ENCODE results near the gene RXFP3. TPM values are rescaled to one million over a fixed set of nuclear protein-coding genes. Genes with fewer than 3 reads are reported as not detected.

Gene RXFP3
- total RNA-seq, 1 experiment from 2014 or later: not detected

DNA sequence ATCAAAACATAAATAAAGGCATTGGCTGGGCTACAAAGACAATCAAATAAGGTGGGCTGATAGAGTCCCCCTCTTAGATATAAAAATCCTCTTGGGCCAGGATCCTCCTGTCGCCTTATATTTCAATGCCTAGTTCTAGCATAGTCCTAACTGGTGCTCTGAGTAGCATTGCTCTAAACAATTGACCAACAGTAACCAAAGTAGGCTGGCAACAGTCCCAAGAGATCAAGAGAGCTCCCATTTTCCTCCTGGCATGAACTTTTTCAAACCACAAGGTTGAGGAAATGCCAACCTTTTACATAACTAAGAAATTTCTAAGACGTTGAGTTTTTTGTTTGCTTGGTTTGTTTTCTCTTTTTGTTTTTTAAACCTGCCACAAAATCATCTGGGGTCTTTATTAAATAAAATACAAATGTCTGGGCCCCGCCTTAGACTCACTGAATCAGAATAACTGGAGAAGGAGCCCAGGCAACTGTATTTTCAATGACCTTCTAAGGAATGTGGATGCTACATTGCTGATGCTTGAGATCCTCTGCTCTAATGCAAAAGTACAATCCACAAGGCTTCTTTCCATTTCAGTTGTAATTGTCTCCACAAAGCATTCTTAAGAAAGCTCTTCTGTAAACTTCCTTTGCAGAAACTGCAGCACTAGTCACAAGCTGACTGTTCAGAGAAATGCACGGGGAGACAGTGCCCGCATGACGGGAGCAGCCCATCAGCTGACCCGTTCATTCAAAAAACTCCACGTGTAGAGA is 45.4 kb downstream of the RXFP3 start:
- H3K27ac ChIP-seq: no peak overlapping the region
- no peaks in the 10 kb centered on the region for H3K9me3 ChIP-seq (replicated peaks)
- no peak overlapping the region for H3K4me3 ChIP-seq
- DNase-seq: no peak
- no peaks in the 10 kb centered on the region for H3K4me1 ChIP-seq
- H3K27me3 ChIP-seq: 0 out of 2 replicates have a peak, but pooled peaks cover 5% of the 10 kb centered on the region
- H3K36me3 ChIP-seq: no peaks in the 10 kb centered on the region

DNA sequence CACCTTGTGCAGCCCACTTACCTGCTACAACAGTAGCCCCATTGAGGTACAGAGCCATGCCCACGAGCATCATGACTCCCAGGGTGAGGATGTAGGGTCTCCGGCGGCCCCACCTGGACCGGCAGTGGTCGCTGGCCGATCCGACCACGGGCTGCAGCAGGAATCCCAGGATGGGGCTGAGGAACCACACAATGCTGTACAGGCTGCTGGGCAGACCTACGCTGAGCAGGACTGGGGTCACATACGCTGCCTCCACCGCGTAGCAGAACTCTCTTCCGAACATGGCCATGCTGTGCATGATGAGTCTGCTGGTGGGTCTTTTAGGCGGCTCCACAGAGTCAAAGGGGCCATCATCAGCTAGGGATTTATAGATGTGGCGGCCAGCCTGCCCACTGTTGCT is 48.0 kb downstream of the RXFP3 start:
- H3K36me3 ChIP-seq: peaks cover 3% of the 10 kb centered on the region
- no peak overlapping the region for H3K4me3 ChIP-seq
- H3K9me3 ChIP-seq (replicated peaks): no peaks in the 10 kb centered on the region
- H3K4me1 ChIP-seq: no peaks in the 10 kb centered on the region
- no peak overlapping the region for H3K27ac ChIP-seq
- DNase-seq: no peak
- 0 out of 2 replicates have a peak, but pooled peaks cover 3% of the 10 kb centered on the region for H3K27me3 ChIP-seq

DNA sequence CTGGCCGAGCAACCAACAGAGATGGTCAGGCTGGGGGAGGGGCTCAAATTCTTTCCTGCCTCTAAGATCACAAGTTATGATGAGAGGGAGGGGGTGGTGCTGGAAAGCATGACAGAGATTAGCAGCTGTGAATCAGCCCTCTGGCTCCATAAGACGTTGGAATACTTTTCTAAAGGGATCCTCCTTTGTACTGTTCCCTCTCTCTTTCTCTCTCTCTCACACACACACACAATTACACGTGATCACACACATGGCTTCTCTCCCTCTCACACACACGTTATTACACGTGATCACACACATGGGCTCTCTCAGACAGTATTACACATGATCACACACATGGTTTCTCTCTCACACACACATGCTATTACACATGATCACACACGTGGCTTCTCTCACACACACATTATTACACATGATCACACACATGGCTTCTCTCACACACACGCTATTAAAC is 48.5 kb downstream of the RXFP3 start, which contains the start of gene SLC45A2:
TSS of gene SLC45A2 (minus strand) at position 23 of the 454 bp plus-strand sequence. CDS start 110 bp downstream, outside the sequence.
- H3K36me3 ChIP-seq: peaks cover 3% of the 10 kb centered on the region
- peak in 1 of 2 experiments; percentile 26 for DNase-seq
- no peak within 1 kb of the TSS for H3K4me3 ChIP-seq
- H3K9me3 ChIP-seq (replicated peaks): no peaks in the 10 kb centered on the region
- no peaks in the 10 kb centered on the region for H3K27me3 ChIP-seq
- H3K27ac ChIP-seq: no peak within 1 kb of the TSS
- no peaks in the 10 kb centered on the region for H3K4me1 ChIP-seq

GRCh38 chr5:33985447-33985846 is 49.3 kb downstream of the RXFP3 start:
- DNase-seq: no peak
- Histone ChIP-seq H3K4me3 (no peak overlapping the region), H3K27ac (no peak overlapping the region), H3K27me3 (no peaks in the 10 kb centered on the region), H3K36me3 (peaks cover 3% of the 10 kb centered on the region), H3K4me1 (no peaks in the 10 kb centered on the region), H3K9me3 (replicated peaks) (no peaks in the 10 kb centered on the region)

Other genes with a start within 250 kb of the RXFP3 start
- 16.8 and 17.5 TPM in 2 replicates for gene ADAMTS12, start 44.4 kb upstream of the RXFP3 start, total RNA-seq (2014; rRNA removed; shearing (Covaris generic))
- not detected in 2 replicates for gene SLC45A2, start 48.3 kb downstream of the RXFP3 start, total RNA-seq (2014; rRNA removed; shearing (Covaris generic))
- gene AMACR, start 71.7 kb downstream of the RXFP3 start, total RNA-seq (2014; rRNA removed; shearing (Covaris generic)): 7.4 and 9.5 TPM in 2 replicates
- 16.1 and 16.9 TPM in 2 replicates for gene C1QTNF3, start 106.8 kb downstream of the RXFP3 start, total RNA-seq (2014; rRNA removed; shearing (Covaris generic))

Data from SJCRH30 (cell line).